SK-N-SH (cell line): ENCODE data around the gene PTPN18.

Experiments used
- FOSL2 ChIP-seq: IDR thresholded peaks from 2 replicates; pipeline ENCODE4 v1.4.0; 2012; ENCODE audit warnings: low read depth, mild to moderate bottlenecking, moderate library complexity, borderline replicate concordance
- JUND ChIP-seq: IDR thresholded peaks from 2 replicates; pipeline ENCODE4 v1.4.0; 2012
- MAX ChIP-seq: IDR thresholded peaks from 2 replicates; pipeline ENCODE4 v1.4.0; 2012; ENCODE audit warnings: low read depth
- MEF2A ChIP-seq: IDR thresholded peaks from 2 replicates; pipeline ENCODE4 v1.4.0; 2012; ENCODE audit warnings: low read depth, borderline replicate concordance
- MXI1 ChIP-seq: IDR thresholded peaks from 2 replicates; pipeline ENCODE4 v1.6.1; 2012; ENCODE audit warnings: mild to moderate bottlenecking, low read depth, low read length, improper control_type of control experiment
- POLR2AphosphoS5 ChIP-seq: IDR thresholded peaks from 2 replicates; pipeline ENCODE4 v1.6.1; 2012; ENCODE audit warnings: low read depth, low read length
- RAD21 ChIP-seq: IDR thresholded peaks from 2 replicates; pipeline ENCODE4 v1.6.1; 2012; ENCODE audit warnings: mild to moderate bottlenecking, low read length
- REST ChIP-seq: IDR thresholded peaks from 2 replicates; pipeline ENCODE4 v1.6.1; 2012; ENCODE audit warnings: mild to moderate bottlenecking, low read depth, low read length, moderate library complexity
- SMC3 ChIP-seq: IDR thresholded peaks from 2 replicates; pipeline ENCODE4 v1.6.1; 2012; ENCODE audit warnings: low read depth, low read length, improper control_type of control experiment
- TF ChIP-seq, protein P1 (sequence below): fragments of 200-600 bp; sonication (generic); IDR thresholded peaks from 2 replicates; pipeline ENCODE4 v1.6.1; 2017; ENCODE audit warnings: antibody characterized with exemption, mild to moderate bottlenecking, moderate library complexity

- no peak for TF ChIP-seq REST
- TF ChIP-seq JUND: no peak
- TF ChIP-seq, protein P1, sequence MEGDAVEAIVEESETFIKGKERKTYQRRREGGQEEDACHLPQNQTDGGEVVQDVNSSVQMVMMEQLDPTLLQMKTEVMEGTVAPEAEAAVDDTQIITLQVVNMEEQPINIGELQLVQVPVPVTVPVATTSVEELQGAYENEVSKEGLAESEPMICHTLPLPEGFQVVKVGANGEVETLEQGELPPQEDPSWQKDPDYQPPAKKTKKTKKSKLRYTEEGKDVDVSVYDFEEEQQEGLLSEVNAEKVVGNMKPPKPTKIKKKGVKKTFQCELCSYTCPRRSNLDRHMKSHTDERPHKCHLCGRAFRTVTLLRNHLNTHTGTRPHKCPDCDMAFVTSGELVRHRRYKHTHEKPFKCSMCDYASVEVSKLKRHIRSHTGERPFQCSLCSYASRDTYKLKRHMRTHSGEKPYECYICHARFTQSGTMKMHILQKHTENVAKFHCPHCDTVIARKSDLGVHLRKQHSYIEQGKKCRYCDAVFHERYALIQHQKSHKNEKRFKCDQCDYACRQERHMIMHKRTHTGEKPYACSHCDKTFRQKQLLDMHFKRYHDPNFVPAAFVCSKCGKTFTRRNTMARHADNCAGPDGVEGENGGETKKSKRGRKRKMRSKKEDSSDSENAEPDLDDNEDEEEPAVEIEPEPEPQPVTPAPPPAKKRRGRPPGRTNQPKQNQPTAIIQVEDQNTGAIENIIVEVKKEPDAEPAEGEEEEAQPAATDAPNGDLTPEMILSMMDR: no peak
- TF ChIP-seq FOSL2: no peak
- TF ChIP-seq POLR2AphosphoS5: no peak
- no peak for TF ChIP-seq MXI1
- no peak for TF ChIP-seq RAD21
- no peak for TF ChIP-seq SMC3
- no peak for TF ChIP-seq MAX
- no peak for TF ChIP-seq MEF2A
Measured at GRCh38 chr2:130365075-130365474, 9.2 kb downstream of the PTPN18 start.
